OCI-LY1 (cell line): ENCODE data around the gene PDK4.

Source experiments
- H2AFZ ChIP-seq: fragments of 200-600 bp; sonication (generic), shearing (Covaris generic); 2 replicates; pipeline ENCODE4 v1.6.0; 2014; ENCODE audit warnings: antibody characterized with exemption, mild to moderate bottlenecking, low read length
- H3F3A ChIP-seq: fragments of 200-600 bp; sonication (generic), shearing (Covaris generic); 2 replicates; pipeline ENCODE4 v1.6.0; 2014; ENCODE audit warnings: mild to moderate bottlenecking, antibody characterized with exemption, low read length, moderate library complexity; ENCODE audit not compliant: insufficient read depth
- H3K27ac ChIP-seq: fragments of 200-600 bp; sonication (generic); 2 replicates; pipeline ENCODE4 v1.5.1; 2014; ENCODE audit warnings: low read length, mixed run types, mild to moderate bottlenecking, low read depth; ENCODE audit not compliant: poor library complexity, severe bottlenecking
- H3K27me3 ChIP-seq: fragments of 200-600 bp; sonication (generic); 2 replicates; pipeline ENCODE4 v1.6.0; 2014; ENCODE audit warnings: antibody characterized with exemption, mild to moderate bottlenecking, low read length, moderate library complexity; ENCODE audit not compliant: insufficient read depth
- H3K36me3 ChIP-seq: fragments of 200-600 bp; sonication (generic); 2 replicates; pipeline ENCODE4 v1.6.1; 2014; ENCODE audit warnings: mild to moderate bottlenecking, antibody characterized with exemption, low read length, moderate library complexity, mixed read lengths; ENCODE audit not compliant: insufficient read depth
- H3K4me1 ChIP-seq: fragments of 200-600 bp; sonication (generic); 2 replicates; pipeline ENCODE4 v1.5.1; 2014; ENCODE audit warnings: mild to moderate bottlenecking, low read length, moderate library complexity; ENCODE audit not compliant: insufficient read depth, severe bottlenecking
- H3K4me2 ChIP-seq: fragments of 200-600 bp; sonication (generic), shearing (Covaris generic); 2 replicates; pipeline ENCODE4 v1.6.1; 2014; ENCODE audit warnings: low read length
- H3K4me3 ChIP-seq: fragments of 200-600 bp; sonication (generic); 2 replicates; pipeline ENCODE4 v1.5.1; 2014; ENCODE audit warnings: low read length, low read depth, mild to moderate bottlenecking, mixed read lengths; ENCODE audit not compliant: poor library complexity, severe bottlenecking
- H3K79me2 ChIP-seq: fragments of 200-600 bp; shearing (Covaris generic); 2 replicates; pipeline ENCODE4 v1.6.1; 2016; ENCODE audit warnings: mixed run types, low read length, mixed read lengths; ENCODE audit not compliant: insufficient read depth
- H3K9ac ChIP-seq: fragments of 200-600 bp; sonication (generic), shearing (Covaris generic); 2 replicates; pipeline ENCODE4 v1.6.1; 2014; ENCODE audit warnings: mild to moderate bottlenecking, low read length, mixed read lengths
- H3K9me2 ChIP-seq: fragments of 200-600 bp; sonication (generic), shearing (Covaris generic); 2 replicates; pipeline ENCODE4 v1.6.1; 2014; ENCODE audit warnings: low read depth, mild to moderate bottlenecking, low read length, mixed read lengths
- H3K9me3 ChIP-seq: fragments of 200-600 bp; shearing (Covaris generic); 2 replicates; pipeline ENCODE4 v1.6.1; 2014; ENCODE audit warnings: low read length, mixed read lengths
- H4K20me1 ChIP-seq: fragments of 200-600 bp; sonication (generic), shearing (Covaris generic); 2 replicates; pipeline ENCODE4 v1.6.0; 2016; ENCODE audit warnings: mild to moderate bottlenecking, low read length; ENCODE audit not compliant: insufficient read depth
- EZH2 ChIP-seq: fragments of 200-600 bp; sonication (generic), shearing (Covaris generic); IDR thresholded peaks from 2 replicates; pipeline ENCODE4 v1.8.0; 2017; ENCODE audit warnings: borderline replicate concordance, mixed run types, mild to moderate bottlenecking, antibody characterized with exemption, low read length, moderate library complexity, mixed read lengths
- TF ChIP-seq, protein P1 (sequence below): fragments of 200-600 bp; sonication (generic), shearing (Covaris generic); IDR thresholded peaks from 2 replicates; pipeline ENCODE4 v1.5.1; 2017; ENCODE audit warnings: mild to moderate bottlenecking, antibody characterized with exemption, low read length, moderate library complexity, mixed read lengths

Gene PDK4

DNA sequence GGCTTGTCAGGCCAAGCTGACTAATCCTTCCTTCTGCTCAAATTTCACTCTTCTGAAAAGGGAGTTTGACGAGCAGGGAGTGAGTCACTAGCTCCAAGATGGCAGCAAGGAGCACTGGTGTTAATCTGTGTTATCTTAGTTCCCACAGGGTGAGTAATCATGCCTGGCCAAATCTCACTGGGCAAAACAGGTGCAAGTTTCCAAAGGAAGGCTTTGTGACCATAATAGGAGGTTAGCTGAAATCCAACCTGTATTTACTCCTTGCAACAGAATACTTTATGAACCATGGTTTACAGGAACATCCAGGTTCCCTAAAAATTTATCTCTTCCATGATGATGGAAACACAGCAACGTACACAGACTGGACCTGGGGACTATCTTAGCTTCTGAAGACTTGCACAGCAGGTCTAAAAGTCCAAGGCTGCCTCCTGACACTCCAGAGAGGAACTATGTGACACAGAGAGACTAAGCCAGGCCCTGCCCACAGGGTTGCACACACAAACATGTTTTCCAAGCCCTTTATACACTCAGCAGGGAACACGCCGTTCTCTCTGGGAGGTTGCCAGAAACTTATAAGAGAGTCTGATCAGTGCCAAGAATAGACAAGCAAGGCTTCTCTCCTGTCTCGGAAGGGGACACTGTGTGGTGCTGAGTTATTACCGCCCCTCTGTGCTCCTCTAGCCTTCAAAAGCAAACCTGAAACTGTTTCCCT is 46.3 kb downstream of the PDK4 start:
- H3F3A ChIP-seq: no peaks in the 10 kb centered on the region
- H3K4me1 ChIP-seq: no peaks in the 10 kb centered on the region
- H2AFZ ChIP-seq: no peak overlapping the region
- no peak overlapping the region for H3K4me3 ChIP-seq
- H3K9ac ChIP-seq: no peak overlapping the region
- no peaks in the 10 kb centered on the region for H3K27me3 ChIP-seq
- H3K9me2 ChIP-seq: no peaks in the 10 kb centered on the region
- no peak overlapping the region for H3K4me2 ChIP-seq
- TF ChIP-seq EZH2: no peak
- TF ChIP-seq, protein P1, sequence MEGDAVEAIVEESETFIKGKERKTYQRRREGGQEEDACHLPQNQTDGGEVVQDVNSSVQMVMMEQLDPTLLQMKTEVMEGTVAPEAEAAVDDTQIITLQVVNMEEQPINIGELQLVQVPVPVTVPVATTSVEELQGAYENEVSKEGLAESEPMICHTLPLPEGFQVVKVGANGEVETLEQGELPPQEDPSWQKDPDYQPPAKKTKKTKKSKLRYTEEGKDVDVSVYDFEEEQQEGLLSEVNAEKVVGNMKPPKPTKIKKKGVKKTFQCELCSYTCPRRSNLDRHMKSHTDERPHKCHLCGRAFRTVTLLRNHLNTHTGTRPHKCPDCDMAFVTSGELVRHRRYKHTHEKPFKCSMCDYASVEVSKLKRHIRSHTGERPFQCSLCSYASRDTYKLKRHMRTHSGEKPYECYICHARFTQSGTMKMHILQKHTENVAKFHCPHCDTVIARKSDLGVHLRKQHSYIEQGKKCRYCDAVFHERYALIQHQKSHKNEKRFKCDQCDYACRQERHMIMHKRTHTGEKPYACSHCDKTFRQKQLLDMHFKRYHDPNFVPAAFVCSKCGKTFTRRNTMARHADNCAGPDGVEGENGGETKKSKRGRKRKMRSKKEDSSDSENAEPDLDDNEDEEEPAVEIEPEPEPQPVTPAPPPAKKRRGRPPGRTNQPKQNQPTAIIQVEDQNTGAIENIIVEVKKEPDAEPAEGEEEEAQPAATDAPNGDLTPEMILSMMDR: no peak
- H3K36me3 ChIP-seq: no peaks in the 10 kb centered on the region
- no peaks in the 10 kb centered on the region for H3K9me3 ChIP-seq
- no peaks in the 10 kb centered on the region for H3K79me2 ChIP-seq
- no peak overlapping the region for H3K27ac ChIP-seq
- no peaks in the 10 kb centered on the region for H4K20me1 ChIP-seq

DNA sequence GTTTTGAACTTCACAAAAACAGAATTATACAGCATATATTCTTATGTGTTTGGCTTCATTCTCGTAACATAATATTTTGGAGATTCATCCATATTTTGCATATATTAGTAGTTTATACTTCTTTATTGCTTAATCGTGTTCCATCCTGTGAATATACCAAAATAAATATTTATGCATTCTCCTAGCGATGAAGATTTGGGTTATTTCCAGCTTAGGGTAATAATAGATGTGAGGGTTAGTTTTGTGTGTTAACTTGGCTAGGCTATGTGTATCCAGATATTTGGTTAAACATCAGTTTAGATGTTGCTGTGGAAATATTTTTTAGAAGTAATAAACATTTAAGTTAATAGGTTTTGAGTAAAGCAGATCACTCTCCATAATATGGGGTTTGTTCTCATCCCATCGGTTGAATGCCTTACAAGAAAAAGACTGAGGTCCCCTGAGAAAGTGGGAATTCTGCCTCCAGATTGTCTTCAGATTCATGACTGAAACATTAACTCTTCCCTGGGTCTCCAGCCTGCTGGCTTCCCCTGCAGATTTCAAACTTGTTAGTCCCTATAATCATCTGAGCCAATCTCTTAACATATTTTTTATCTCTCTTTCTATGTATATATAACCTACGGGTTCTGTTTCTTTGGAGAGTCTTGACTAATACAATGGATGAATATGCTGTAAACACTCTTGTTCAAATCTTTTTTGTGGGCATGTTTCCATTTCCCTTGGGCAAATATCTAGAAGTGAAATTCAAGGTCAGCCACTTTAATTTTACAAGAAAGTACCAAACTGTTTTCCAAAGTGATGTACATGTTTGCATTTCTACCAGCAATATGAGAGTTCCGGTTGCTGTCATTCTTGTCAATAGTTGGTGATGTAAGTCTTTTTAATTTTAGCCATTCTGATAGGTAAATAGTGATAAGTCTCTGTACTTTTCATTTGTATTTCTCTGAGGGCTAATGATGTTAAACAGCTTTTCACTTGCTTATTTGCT is 48.7 kb downstream of the PDK4 start:
- H3K9ac ChIP-seq: no peak overlapping the region
- no peaks in the 10 kb centered on the region for H3K36me3 ChIP-seq
- no peaks in the 10 kb centered on the region for H4K20me1 ChIP-seq
- no peaks in the 10 kb centered on the region for H3K9me2 ChIP-seq
- H3K4me2 ChIP-seq: no peak overlapping the region
- H3K79me2 ChIP-seq: no peaks in the 10 kb centered on the region
- no peak overlapping the region for H2AFZ ChIP-seq
- no peak overlapping the region for H3K27ac ChIP-seq
- no peaks in the 10 kb centered on the region for H3K9me3 ChIP-seq
- H3F3A ChIP-seq: no peaks in the 10 kb centered on the region
- no peak for TF ChIP-seq EZH2
- TF ChIP-seq, protein P1: no peak
- no peaks in the 10 kb centered on the region for H3K4me1 ChIP-seq
- H3K4me3 ChIP-seq: no peak overlapping the region
- H3K27me3 ChIP-seq: no peaks in the 10 kb centered on the region

DNA sequence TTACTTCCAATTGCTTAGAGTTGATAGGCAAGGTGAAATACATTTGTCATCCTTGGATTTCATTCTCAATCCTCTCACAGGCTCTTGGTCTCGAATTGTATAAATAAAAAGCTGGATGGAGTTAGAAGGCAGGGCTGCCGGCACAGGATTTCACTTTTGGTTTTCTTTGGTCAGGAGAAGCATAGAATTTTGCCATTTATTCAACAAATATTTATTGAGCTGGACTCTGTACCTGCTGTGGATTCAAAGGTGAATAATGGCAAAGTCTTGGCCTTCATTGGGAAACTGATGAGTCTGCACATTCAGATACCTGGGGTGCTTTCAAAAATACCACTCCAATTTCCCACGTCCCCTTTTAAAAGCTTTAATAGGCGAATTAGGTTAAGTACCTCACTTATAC is 49.7 kb downstream of the PDK4 start:
- Histone ChIP-seq H3K9ac (no peak overlapping the region), H3K4me3 (no peak overlapping the region), H3K27ac (no peak overlapping the region), H2AFZ (no peak overlapping the region), H3F3A (no peaks in the 10 kb centered on the region), H3K27me3 (no peaks in the 10 kb centered on the region), H3K36me3 (no peaks in the 10 kb centered on the region), H3K79me2 (no peaks in the 10 kb centered on the region), H3K4me2 (no peak overlapping the region), H3K4me1 (no peaks in the 10 kb centered on the region), H3K9me2 (no peaks in the 10 kb centered on the region), H4K20me1 (no peaks in the 10 kb centered on the region), H3K9me3 (no peaks in the 10 kb centered on the region)
- no peak for TF ChIP-seq EZH2
- TF ChIP-seq, protein P1: no peak
